ENCODE results near the gene LGALSL. TPM values are rescaled to one million over a fixed set of nuclear protein-coding genes. Genes with fewer than 3 reads are reported as not detected.

The LGALSL gene
- total and polyA plus RNA-seq, 2 donors (not counting 1 experiment from before 2014, with no cell fraction given): 0.40 to 1.8 TPM

DNA sequence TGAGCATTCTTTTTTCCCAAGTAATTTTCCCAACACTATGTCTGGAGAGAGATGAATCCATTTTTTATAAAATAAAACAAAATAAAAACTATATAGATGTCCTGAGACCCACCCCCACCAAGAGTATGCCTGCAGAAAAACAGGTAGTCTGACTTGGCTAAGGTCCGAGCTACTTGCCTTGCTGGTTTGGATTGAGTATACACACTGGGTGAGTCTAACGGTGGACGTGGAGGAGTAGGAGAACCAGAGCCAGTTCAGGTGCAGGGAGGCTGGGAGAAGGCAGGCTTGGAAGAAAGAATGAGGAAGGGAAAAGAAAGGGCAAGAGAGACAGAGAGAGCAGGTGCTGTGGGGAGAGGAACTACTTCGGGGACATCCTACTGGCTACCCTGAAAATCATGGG is 48.9 kb downstream of the LGALSL start:
- Histone ChIP-seq H3K9ac (ENCODE audit: low read length) (no peak overlapping the region), H3K27me3 (replicated peaks in 1 of 4; ENCODE audit: control extremely low read depth in 1 of 4, control insufficient read depth in 3 of 4, insufficient read depth in 4 of 4, low read length in 3 of 4) (peaks cover 0 to 6% (median 0%) of the 10 kb centered on the region in 4 experiments), H3K4me3 (ENCODE audit: control extremely low read depth in 1 of 5, extremely low read depth in 1 of 5, insufficient read depth in 1 of 5, low read depth in 2 of 5, low read length in 4 of 5) (no peak overlapping the region), H3K79me2 (ENCODE audit: control insufficient read depth, insufficient read depth, low read length) (no peaks in the 10 kb centered on the region), H3K36me3 (replicated peaks in 1 of 2; ENCODE audit: control extremely low read depth in 1 of 2, control insufficient read depth in 1 of 2, extremely low read depth in 1 of 2, insufficient read depth in 2 of 2, low read length in 1 of 2) (no peaks in the 10 kb centered on the region), H3K9me3 (ENCODE audit: control extremely low read depth in 1 of 3, control insufficient read depth in 2 of 3, insufficient read depth in 1 of 3, low read length in 2 of 3) (peaks cover 0 to 8% (median 0%) of the 10 kb centered on the region in 3 donors), H2AFZ (ENCODE audit: insufficient read depth, low read depth, low read length, poor library complexity, severe bottlenecking) (no peak overlapping the region), H4K20me1 (ENCODE audit: control insufficient read depth, insufficient read depth, low read length, poor library complexity, severe bottlenecking) (no peaks in the 10 kb centered on the region), H3K27ac (ENCODE audit: low read length in 2 of 2) (no peak overlapping the region), H3K4me1 (ENCODE audit: control insufficient read depth in 2 of 2, insufficient read depth in 2 of 2, low read length in 2 of 2) (no peaks in the 10 kb centered on the region), H3K4me2 (replicated peaks; ENCODE audit: low read depth, low read length, poor library complexity, severe bottlenecking) (no peak overlapping the region)
- TF ChIP-seq, protein P1, sequence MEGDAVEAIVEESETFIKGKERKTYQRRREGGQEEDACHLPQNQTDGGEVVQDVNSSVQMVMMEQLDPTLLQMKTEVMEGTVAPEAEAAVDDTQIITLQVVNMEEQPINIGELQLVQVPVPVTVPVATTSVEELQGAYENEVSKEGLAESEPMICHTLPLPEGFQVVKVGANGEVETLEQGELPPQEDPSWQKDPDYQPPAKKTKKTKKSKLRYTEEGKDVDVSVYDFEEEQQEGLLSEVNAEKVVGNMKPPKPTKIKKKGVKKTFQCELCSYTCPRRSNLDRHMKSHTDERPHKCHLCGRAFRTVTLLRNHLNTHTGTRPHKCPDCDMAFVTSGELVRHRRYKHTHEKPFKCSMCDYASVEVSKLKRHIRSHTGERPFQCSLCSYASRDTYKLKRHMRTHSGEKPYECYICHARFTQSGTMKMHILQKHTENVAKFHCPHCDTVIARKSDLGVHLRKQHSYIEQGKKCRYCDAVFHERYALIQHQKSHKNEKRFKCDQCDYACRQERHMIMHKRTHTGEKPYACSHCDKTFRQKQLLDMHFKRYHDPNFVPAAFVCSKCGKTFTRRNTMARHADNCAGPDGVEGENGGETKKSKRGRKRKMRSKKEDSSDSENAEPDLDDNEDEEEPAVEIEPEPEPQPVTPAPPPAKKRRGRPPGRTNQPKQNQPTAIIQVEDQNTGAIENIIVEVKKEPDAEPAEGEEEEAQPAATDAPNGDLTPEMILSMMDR (IDR thresholded peaks at IDR 0.05): no peak
- no peak for TF ChIP-seq EZH2 (IDR thresholded peaks at IDR 0.05; ENCODE audit: borderline replicate concordance, insufficient read depth, low read depth, low read length, poor library complexity, severe bottlenecking)
- no peak for ATAC-seq (ENCODE audit: low read depth)
- 94% methylated on average over 4 of the region's 4 CpGs for WGBS (ENCODE audit: insufficient coverage)
- no peak overlapping the region for H3K27ac Mint-ChIP-seq
- H3K4me3 Mint-ChIP-seq: no peak overlapping the region
- no peak for DNase-seq
- POLR2A ChIA-PET: no interaction called here
- no peaks in the 10 kb centered on the region for H3K4me1 Mint-ChIP-seq
- CTCF ChIA-PET: interaction anchor here (0.6 to 2.3 kb wide), 2 partner anchors 15 to 20 kb away, joined by 3 to 8 read pairs; partner anchors contain the start of gene AFTPH
- peaks cover 32% of the 10 kb centered on the region for H3K27me3 Mint-ChIP-seq
- intact Hi-C loops (cut with micrococcal nuclease): no loop called here
- no peaks in the 10 kb centered on the region for H3K9me3 Mint-ChIP-seq (ENCODE audit: insufficient read depth)

DNA sequence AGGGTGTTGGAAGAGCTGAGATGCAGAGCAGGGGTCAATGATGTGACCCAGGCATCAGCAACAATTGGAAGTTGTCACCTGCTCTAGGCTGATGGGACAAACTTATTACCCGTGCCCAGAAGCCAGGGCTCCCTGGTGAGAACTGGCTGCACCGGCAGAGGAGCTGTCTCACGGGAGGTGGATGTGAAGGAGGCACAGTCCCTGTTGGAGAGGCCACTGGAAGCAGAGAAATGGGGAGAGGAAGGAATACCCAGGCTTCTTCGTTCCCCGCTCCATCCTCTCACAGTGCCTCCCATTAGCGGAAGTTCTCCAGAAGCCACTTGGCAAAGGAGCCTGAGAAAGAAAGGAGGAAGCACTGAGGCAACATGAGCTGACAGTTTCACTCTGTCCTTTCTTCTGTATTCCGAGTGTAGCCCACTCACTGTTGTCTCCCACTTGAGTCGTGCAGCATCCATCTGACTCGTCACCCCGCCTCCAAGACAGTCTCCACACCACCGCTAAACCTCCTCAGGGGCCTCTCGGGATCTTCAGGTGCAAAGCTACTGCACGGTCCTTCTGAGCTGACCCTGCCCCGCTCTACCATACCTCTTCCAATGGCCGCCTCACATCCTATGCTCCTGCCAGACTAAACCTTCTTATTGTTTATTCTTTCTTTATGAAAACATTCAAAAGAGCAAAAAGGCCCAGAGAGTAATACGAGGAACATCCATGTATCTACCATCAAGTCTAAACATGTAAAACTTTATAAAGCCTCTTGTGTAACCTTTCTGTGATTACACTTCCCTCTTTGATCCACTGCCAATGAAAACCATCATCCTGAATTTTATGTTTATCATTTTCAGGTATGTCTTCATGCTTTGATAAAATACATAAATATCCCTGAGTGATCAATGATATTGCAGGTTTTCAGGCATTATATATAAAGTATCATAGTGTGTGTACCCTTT is 51.1 kb downstream of the LGALSL start:
- H2AFZ ChIP-seq (ENCODE audit: insufficient read depth, low read depth, low read length, poor library complexity, severe bottlenecking): no peak overlapping the region
- Mint-ChIP-seq H3K9me3 (ENCODE audit: insufficient read depth) (no peaks in the 10 kb centered on the region), H3K27ac (no peak overlapping the region)

More for the DNA sequence above, 51.1 kb downstream of the LGALSL start:
- intact Hi-C loops (cut with micrococcal nuclease): no loop called here
- ChIA-PET CTCF (interaction anchor here (1.2 to 3.7 kb wide), 3 partner anchors 17 to 179 kb away, joined by 3 to 11 read pairs (median 5); no protein-coding TSS in a partner anchor), POLR2A (interaction anchor here (0.5 kb wide), 1 partner anchor 246 kb away, joined by 6 read pairs; no protein-coding TSS in a partner anchor)
- H3K9ac ChIP-seq (ENCODE audit: low read length): no peak overlapping the region
- TF ChIP-seq, protein P1 (IDR thresholded peaks at IDR 0.05): no peak
- no peak for TF ChIP-seq EZH2 (IDR thresholded peaks at IDR 0.05; ENCODE audit: borderline replicate concordance, insufficient read depth, low read depth, low read length, poor library complexity, severe bottlenecking)
- H3K9me3 ChIP-seq (ENCODE audit: control extremely low read depth in 1 of 3, control insufficient read depth in 2 of 3, insufficient read depth in 1 of 3, low read length in 2 of 3): peaks cover 0 to 8% (median 0%) of the 10 kb centered on the region in 3 donors
- DNase-seq: no peak
- no peaks in the 10 kb centered on the region for H3K4me1 Mint-ChIP-seq
- no peak overlapping the region for H3K27ac ChIP-seq (ENCODE audit: low read length in 2 of 2)
- H3K27me3 Mint-ChIP-seq: peaks cover 28% of the 10 kb centered on the region
- ATAC-seq (ENCODE audit: low read depth): no peak
- 94% methylated on average over 12 of the region's 16 CpGs for WGBS (ENCODE audit: insufficient coverage)
- H3K4me1 ChIP-seq (ENCODE audit: control insufficient read depth in 2 of 2, insufficient read depth in 2 of 2, low read length in 2 of 2): no peaks in the 10 kb centered on the region
- no peaks in the 10 kb centered on the region for H3K36me3 ChIP-seq (replicated peaks in 1 of 2; ENCODE audit: control extremely low read depth in 1 of 2, control insufficient read depth in 1 of 2, extremely low read depth in 1 of 2, insufficient read depth in 2 of 2, low read length in 1 of 2)
- no peak overlapping the region for H3K4me2 ChIP-seq (replicated peaks; ENCODE audit: low read depth, low read length, poor library complexity, severe bottlenecking)
- peaks cover 0 to 9% (median 2%) of the 10 kb centered on the region in 4 experiments for H3K27me3 ChIP-seq (replicated peaks in 1 of 4; ENCODE audit: control extremely low read depth in 1 of 4, control insufficient read depth in 3 of 4, insufficient read depth in 4 of 4, low read length in 3 of 4)
- H3K4me3 Mint-ChIP-seq: no peak overlapping the region
- no peak overlapping the region for H3K4me3 ChIP-seq (ENCODE audit: control extremely low read depth in 1 of 5, extremely low read depth in 1 of 5, insufficient read depth in 1 of 5, low read depth in 2 of 5, low read length in 4 of 5)
- no peaks in the 10 kb centered on the region for H3K79me2 ChIP-seq (ENCODE audit: control insufficient read depth, insufficient read depth, low read length)
- no peaks in the 10 kb centered on the region for H4K20me1 ChIP-seq (ENCODE audit: control insufficient read depth, insufficient read depth, low read length, poor library complexity, severe bottlenecking)
